Keratinocyte (primary cell): Measurements from ENCODE around the gene SPOCK1.

Source experiments
- EZH2 ChIP-seq: IDR thresholded peaks from one replicate; pipeline ENCODE4 v1.6.1; 2012; ENCODE audit warnings: inconsistent platforms, mild to moderate bottlenecking, low read length, moderate library complexity
- TF ChIP-seq, protein P1 (sequence below), 3 experiments: IDR thresholded peaks in 1 of 3; conservative IDR thresholded peaks in 1 of 3; optimal IDR thresholded peaks in 1 of 3; 2 replicates in 2 of 3; 3 replicates in 1 of 3; pipeline versions ENCODE3 to v1.5.1; 2011; ENCODE audit warnings: low read length in 3 of 3, mild to moderate bottlenecking in 3 of 3, moderate library complexity in 2 of 3, control low read depth in 1 of 3, inconsistent platforms in 1 of 3; ENCODE audit not compliant: insufficient read depth in 2 of 3; ENCODE audit errors: extremely low read depth in 1 of 3

GRCh38 chr5:137487600-137487999 is 11.5 kb downstream of the SPOCK1 start:
- TF ChIP-seq, protein P1, sequence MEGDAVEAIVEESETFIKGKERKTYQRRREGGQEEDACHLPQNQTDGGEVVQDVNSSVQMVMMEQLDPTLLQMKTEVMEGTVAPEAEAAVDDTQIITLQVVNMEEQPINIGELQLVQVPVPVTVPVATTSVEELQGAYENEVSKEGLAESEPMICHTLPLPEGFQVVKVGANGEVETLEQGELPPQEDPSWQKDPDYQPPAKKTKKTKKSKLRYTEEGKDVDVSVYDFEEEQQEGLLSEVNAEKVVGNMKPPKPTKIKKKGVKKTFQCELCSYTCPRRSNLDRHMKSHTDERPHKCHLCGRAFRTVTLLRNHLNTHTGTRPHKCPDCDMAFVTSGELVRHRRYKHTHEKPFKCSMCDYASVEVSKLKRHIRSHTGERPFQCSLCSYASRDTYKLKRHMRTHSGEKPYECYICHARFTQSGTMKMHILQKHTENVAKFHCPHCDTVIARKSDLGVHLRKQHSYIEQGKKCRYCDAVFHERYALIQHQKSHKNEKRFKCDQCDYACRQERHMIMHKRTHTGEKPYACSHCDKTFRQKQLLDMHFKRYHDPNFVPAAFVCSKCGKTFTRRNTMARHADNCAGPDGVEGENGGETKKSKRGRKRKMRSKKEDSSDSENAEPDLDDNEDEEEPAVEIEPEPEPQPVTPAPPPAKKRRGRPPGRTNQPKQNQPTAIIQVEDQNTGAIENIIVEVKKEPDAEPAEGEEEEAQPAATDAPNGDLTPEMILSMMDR (optimal IDR thresholded peaks at IDR 0.05 in 1 of 3, IDR thresholded peaks at IDR 0.05 in 1 of 3, conservative IDR thresholded peaks at IDR 0.05 in 1 of 3; ENCODE audit: extremely low read depth in 1 of 3, insufficient read depth in 2 of 3, low read length in 3 of 3) = no peak
- no peak for TF ChIP-seq EZH2
